ENCODE results near the gene CDH2. TPM values are rescaled to one million over a fixed set of nuclear protein-coding genes. Genes with fewer than 3 reads are reported as not detected.

CDH2 gene
- total RNA-seq, 4 donors from 2014 or later: 9.8 to 52.9 (median 17.8) TPM

GRCh38 chr18:27903906-27904305, 273.0 kb downstream of the CDH2 start:
- no peak for TF ChIP-seq CTCF (IDR thresholded peaks at IDR 0.05)
- TF ChIP-seq EP300 (IDR thresholded peaks at IDR 0.05): no peak
- no peak for TF ChIP-seq POLR2AphosphoS5 (IDR thresholded peaks at IDR 0.05)
- no peak for TF ChIP-seq POLR2A (IDR thresholded peaks at IDR 0.05)
- Histone ChIP-seq H3K4me3 (no peak overlapping the region), H3K9me3 (no peaks in the 10 kb centered on the region), H3K36me3 (no peaks in the 10 kb centered on the region), H3K4me1 (no peaks in the 10 kb centered on the region), H3K27ac (no peak overlapping the region), H3K27me3 (no peaks in the 10 kb centered on the region)
- 82% methylated on average over 3 of the region's 3 CpGs for WGBS, 2 donors (ENCODE audit: low coverage in 1 of 2)
- ATAC-seq: no peak

GRCh38 chr18:27901424-27902226, 275.3 kb downstream of the CDH2 start:
- Histone ChIP-seq H3K27ac (no peak overlapping the region), H3K27me3 (no peaks in the 10 kb centered on the region), H3K9me3 (no peaks in the 10 kb centered on the region), H3K4me1 (no peaks in the 10 kb centered on the region), H3K36me3 (no peaks in the 10 kb centered on the region), H3K4me3 (no peak overlapping the region)
- WGBS, 2 donors (ENCODE audit: low coverage in 1 of 2): 54 to 67% methylated on average over 3 to 4 of the region's 4 CpGs
- TF ChIP-seq EP300 (IDR thresholded peaks at IDR 0.05): no peak
- no peak for TF ChIP-seq POLR2AphosphoS5 (IDR thresholded peaks at IDR 0.05)
- TF ChIP-seq POLR2A (IDR thresholded peaks at IDR 0.05): no peak
- no peak for TF ChIP-seq CTCF (IDR thresholded peaks at IDR 0.05)
- no peak for ATAC-seq

Data from gastroesophageal sphincter (tissue), 4 donors.